ENCODE data around the gene ENPP3.

Gene ENPP3

GRCh38 chr6:131643855-131644460 lies 6.9 kb downstream of the ENPP3 start:
- DNase-seq = no peak

DNA sequence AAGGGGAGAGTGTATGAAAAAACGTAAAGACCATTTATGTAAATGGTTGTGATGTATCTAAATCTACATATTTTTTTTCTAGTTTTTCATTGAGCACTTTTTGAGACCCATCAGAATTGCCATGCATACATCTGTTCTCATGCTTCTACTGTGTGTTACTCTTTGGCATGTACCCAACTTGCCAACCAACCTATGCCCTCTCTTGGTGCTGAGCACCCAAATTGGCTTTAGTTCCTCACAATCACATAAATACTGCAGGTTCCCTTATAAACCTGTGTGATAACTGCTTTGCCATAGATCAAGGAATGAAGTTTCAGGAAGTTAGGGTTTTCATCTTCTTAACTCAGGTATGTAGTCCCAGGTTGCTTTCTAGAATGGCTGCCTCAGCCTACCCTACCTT lies 7.8 kb downstream of the ENPP3 start:
- no peak for DNase-seq

- DNase-seq = no peak
Measured at GRCh38 chr6:131645846-131646245, 8.7 kb downstream of the ENPP3 start.

GRCh38 chr6:131646249-131646670 lies 9.2 kb downstream of the ENPP3 start:
- DNase-seq = no peak

GRCh38 chr6:131651782-131652181 lies 14.7 kb downstream of the ENPP3 start:
- DNase-seq = no peak

GRCh38 chr6:131652472-131652871 lies 15.4 kb downstream of the ENPP3 start:
- DNase-seq = no peak

- no peak for DNase-seq
Measured at GRCh38 chr6:131654326-131654725, 17.2 kb downstream of the ENPP3 start.

DNA sequence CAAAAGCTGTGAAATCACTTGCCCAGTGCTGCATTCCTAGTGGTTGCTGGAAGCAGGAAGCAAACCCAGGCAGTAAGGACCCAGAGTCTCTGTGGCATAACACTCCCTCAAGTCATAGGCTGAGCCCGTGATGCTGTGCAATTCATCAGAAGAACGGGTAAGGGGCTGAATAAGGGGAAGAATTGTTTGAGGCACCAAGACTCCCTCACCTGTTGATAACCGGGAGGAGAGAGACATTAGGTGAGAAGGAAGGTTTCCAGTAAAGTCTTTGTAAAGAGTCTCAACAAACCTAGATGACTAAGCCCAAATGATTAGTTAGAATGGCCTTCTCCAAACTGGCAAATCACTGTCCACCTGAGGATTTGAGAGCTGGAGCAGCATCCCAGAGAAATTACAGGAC lies 18.3 kb downstream of the ENPP3 start:
- no peak for DNase-seq

- DNase-seq = no peak
Measured at GRCh38 chr6:131655951-131656350, 18.8 kb downstream of the ENPP3 start.

DNA sequence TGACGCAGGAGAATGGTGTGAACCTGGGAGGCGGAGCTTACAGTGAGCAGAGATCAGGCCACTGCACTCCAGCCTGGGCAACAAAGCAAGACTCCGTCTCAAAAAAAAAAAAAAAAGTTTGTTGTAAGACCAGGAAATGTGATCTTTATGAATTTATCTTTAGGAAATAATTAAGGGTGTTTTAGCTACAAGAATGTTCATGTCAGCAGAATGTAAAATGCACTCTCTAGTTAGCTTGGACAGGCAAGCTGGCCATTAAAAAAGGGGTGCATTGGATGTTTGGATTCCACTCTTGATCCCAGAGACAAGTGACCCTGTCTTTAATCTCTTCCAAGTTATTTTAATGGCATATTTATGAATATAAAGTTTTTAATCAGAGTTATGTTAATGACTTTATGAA lies 19.6 kb downstream of the ENPP3 start:
- DNase-seq = no peak

DNA sequence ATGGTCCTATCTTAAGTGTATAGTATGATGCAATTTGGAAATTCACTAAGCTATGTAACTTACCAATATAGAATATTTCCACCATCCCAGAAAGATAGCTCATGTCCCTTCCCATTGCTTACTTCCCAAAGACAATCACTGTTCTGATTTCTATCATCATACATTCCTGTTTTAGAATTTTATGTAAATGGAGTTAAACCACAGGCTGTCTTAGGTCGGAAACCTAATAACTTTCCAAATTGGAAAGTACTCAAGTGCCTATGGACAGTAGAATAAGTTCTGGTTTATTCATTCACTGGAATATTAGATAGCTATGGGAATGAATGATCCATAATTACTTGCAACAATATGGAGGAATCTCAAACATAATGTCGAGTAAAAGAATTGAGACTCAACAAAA lies 20.1 kb downstream of the ENPP3 start:
- DNase-seq = no peak

DNA sequence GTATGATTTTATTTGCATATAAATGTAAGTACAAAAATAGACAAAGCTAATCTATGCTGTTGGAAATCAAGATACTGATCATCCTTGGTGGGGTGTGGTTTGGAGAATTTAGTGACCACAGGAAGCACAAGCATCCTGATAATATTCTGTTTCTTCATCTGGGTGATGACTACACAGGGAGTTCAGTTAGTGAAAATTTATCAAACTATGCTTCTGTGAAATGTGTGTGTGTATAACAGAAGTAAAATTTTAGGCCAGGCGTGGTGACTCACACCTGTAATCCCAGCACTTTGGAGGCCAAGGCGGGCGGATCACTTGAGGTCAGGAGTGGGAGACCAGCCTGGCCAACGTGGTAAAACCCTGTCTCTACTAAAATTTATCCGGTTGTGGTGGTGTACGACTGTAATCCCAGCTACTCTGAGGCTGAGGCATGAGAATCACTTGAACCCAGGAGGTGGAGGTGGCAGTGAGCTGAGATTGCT lies 20.6 kb downstream of the ENPP3 start:
- no peak for DNase-seq

DNA sequence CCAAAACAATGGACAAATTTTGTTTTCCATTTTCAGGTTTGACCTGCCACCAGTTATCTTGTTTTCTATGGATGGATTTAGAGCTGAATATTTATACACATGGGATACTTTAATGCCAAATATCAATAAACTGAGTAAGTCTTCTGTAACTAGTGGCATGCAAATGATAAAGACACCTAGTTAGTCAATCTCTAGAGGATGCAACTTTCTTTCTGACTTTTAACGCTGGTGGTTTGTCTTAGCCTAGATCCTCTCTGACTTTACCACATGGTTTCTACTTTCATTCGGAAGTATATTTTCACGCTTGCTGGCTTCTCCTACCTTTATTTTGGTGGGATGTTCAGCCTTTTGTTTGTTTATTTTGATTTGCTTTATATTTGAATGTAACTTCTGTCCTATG lies 21.2 kb downstream of the ENPP3 start:
- DNase-seq = no peak

DNA sequence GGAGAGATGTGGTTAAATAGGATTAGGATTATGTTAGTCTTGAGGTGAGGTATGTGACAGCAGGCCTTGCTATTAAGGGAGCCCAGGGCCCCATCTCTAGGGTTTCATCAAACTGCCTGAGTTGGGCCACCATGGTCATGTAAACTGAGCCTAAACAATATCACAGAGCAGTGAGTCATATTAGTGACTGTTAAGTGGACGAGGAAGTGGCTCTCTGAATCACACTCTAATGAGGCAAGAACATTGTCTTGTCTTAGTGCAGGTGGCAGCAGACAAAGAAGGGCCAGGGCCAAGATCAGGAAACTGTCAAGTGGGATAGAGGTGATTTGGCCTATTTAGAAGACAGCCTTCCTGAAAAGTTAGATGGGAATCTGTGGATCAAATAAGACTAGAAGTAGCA lies 23.1 kb downstream of the ENPP3 start:
- DNase-seq = no peak

DNA sequence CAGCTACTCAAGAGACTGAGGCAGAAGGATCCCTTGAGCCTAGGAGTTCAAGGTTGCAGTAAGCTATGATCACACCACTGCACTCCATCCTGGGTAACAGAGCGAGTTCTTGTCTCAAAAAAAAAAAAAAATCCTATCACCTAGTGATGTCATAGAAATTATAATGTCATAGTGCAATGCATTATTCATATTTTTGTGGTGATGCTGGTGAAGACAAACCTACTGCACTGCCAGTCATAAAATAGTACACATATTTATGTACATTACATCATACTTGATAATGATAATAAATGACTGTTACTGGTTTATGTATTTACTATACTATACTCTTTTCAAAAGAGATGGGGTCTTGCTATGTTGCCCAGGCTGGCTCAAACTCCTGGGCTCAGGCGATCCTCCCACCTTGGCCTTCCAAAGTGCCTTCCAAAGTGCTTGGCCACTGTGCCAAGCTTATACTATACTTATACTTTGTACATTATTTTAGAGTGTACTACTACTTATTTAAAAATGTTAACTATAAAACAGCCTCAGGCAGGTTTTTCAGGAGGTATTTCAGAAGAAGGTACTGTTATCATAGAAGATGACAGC lies 26.6 kb downstream of the ENPP3 start:
- no peak for DNase-seq

DNA sequence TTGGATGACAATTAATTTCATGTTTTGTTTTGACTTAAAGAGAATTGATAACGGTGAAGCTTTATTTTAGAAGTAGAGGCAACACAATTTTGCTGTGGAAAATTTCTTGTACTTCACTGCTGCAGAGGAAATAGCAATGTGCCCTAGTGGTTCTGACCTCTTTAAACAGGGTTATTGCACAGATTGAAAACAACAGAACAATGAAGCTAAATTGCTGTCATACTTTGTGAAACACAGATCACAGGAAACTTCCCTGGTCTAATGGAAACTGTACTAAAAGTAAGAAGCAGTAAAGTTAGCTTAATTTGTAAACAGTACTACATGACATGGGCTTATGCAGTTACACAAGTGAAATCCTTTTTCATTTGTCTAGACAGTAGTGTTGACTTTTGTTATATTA lies 32.8 kb downstream of the ENPP3 start:
- DNase-seq = no peak

GRCh38 chr6:131673184-131673583 lies 36.1 kb downstream of the ENPP3 start:
- DNase-seq = no peak

GRCh38 chr6:131678442-131678841 lies 41.3 kb downstream of the ENPP3 start:
- no peak for DNase-seq

- DNase-seq = no peak
Measured at GRCh38 chr6:131680868-131681267, 43.8 kb downstream of the ENPP3 start.

GRCh38 chr6:131681585-131681984 lies 44.5 kb downstream of the ENPP3 start:
- no peak for DNase-seq

GRCh38 chr6:131682442-131682841 lies 45.3 kb downstream of the ENPP3 start:
- DNase-seq = no peak

DNA sequence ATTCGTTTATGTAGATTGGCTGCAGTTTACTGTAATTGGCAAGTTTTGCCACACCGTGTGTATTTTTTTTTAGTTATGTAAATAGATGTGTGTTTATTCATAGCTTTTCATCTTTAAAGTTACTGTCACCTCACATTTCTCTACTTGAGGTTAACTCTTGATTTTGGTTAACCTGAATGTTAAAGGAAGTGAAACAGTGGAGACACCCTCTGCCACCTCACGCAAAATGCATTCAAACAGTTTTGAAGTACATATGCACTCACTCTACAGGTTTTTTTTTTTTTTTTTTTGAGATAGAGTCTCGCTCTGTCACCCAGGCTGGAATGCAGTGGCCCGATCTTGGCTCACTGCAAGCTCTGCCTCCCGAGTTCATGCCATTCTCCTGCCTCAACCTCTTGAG lies 46.4 kb downstream of the ENPP3 start:
- DNase-seq = no peak

DNA sequence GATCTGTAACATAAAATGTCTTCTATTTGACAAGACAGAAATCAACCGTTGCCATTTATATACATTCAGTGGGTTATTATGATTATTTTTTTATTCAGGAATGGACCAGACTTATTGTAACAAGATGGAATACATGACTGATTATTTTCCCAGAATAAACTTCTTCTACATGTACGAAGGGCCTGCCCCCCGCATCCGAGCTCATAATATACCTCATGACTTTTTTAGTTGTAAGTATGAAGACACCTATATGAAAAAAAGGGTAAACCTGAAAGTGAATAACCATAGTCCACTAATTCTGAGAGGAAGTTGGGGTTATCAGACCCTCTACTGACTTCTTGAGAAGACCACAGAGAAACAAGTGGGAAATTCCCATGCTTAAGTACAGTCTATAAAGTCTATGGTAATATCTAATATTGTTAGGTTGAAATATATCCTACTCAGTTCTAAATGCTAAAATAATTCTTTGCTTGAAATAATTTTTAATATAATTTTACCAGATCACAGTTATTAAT lies 48.2 kb downstream of the ENPP3 start:
- DNase-seq = no peak

GRCh38 chr6:131687022-131687421 lies 49.9 kb downstream of the ENPP3 start:
- DNase-seq = no peak

GRCh38 chr6:131688286-131688685 lies 51.2 kb downstream of the ENPP3 start:
- no peak for DNase-seq
